ENCODE measurements around the gene PHRF1. TPM values are rescaled to one million over a fixed set of nuclear protein-coding genes. Genes with fewer than 3 reads are reported as not detected.

PHRF1 gene
- total RNA-seq (2022) (42.3 and 43.2 TPM in 2 replicates), Bru-seq, nascent RNA (percentile 74 among the genes with signal in this experiment), BruChase-seq, experiment 1, labeled RNA remaining after a 6-hour chase (percentile 86 among the genes with signal in this experiment), BruChase-seq, experiment 2, labeled RNA remaining after a 2-hour chase (percentile 86 among the genes with signal in this experiment)
- long read RNA-seq, full-length matches to known transcripts, result 7 of 29 reads
- long read RNA-seq, partial matches to known transcripts, result 18 of 29 reads
- long read RNA-seq, other reads (novel, unspliced or antisense), result 4 of 29 reads

GRCh38 chr11:575996-576768, at the start of gene PHRF1:
PHRF1 (plus strand) TSS chr11:576470; CDS start chr11:581513, 5,043 bp downstream.
- H3K9me3 Mint-ChIP-seq (ENCODE audit: low read depth, unreplicated experiment), result no peaks in the 10 kb centered on the region
- BruUV-seq (replicated peaks), result no TSS peak
- intact Hi-C loops (cut with micrococcal nuclease; ENCODE audit: unreplicated experiment), result no loop called here
- TF ChIP-seq, protein P1, sequence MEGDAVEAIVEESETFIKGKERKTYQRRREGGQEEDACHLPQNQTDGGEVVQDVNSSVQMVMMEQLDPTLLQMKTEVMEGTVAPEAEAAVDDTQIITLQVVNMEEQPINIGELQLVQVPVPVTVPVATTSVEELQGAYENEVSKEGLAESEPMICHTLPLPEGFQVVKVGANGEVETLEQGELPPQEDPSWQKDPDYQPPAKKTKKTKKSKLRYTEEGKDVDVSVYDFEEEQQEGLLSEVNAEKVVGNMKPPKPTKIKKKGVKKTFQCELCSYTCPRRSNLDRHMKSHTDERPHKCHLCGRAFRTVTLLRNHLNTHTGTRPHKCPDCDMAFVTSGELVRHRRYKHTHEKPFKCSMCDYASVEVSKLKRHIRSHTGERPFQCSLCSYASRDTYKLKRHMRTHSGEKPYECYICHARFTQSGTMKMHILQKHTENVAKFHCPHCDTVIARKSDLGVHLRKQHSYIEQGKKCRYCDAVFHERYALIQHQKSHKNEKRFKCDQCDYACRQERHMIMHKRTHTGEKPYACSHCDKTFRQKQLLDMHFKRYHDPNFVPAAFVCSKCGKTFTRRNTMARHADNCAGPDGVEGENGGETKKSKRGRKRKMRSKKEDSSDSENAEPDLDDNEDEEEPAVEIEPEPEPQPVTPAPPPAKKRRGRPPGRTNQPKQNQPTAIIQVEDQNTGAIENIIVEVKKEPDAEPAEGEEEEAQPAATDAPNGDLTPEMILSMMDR (IDR thresholded peaks at IDR 0.05; ENCODE audit: unreplicated experiment), result no peak
- peaks cover 16% of the 10 kb centered on the region for H3K27me3 Mint-ChIP-seq (ENCODE audit: unreplicated experiment)
- H3K27ac Mint-ChIP-seq (ENCODE audit: unreplicated experiment), result peak within 1 kb of the TSS; percentile 98
- DNase-seq, result peak; percentile 96
- peak within 1 kb of the TSS; percentile 87 for H3K4me3 Mint-ChIP-seq (ENCODE audit: low read depth, unreplicated experiment)
- H3K4me1 Mint-ChIP-seq (ENCODE audit: low read depth, unreplicated experiment), result peaks cover 36% of the 10 kb centered on the region
- CTCF ChIA-PET, result interaction anchor here (0.6 to 0.8 kb wide), 5 partner anchors 15 to 199 kb away, joined by 3 to 4 read pairs (median 3); partner anchors contain the start of gene IRF7
- H3K36me3 Mint-ChIP-seq (ENCODE audit: insufficient read depth, unreplicated experiment), result peaks cover 38% of the 10 kb centered on the region

DNA sequence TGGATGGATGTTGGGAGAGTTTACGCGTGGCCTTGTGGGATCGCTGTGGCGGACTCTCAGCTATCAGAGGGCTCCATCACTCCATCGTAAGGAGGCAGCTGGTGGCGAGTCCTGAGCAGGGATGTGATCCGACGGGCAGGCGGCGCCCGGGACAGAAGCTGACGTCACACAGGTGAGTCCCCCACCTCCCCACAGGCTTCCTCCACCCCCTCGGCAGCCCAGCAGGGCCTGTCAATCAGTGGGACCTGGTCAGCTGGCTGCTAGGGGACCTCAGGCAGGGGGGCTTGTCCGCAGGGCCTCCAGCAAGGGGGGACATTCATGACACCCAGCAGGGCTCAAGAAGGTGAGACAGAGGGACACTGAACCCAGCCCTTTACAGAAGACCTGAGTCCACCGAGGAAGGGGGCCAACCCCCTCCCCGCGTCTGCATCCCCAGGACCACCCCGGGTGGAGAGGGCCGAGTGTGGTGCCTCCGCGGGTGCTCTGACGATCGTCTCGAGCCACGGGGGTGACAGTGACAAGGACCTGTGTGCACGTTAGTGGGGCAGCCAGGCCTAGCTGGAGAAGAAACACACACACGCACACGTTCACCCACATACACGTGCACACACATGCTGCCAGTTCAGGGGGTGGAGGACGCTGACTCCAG, 48.0 kb upstream of the PHRF1 start:
- Mint-ChIP-seq H3K27ac (ENCODE audit: unreplicated experiment) (no peak overlapping the region), H3K9me3 (ENCODE audit: low read depth, unreplicated experiment) (peaks cover 2% of the 10 kb centered on the region), H3K36me3 (ENCODE audit: insufficient read depth, unreplicated experiment) (peaks cover 12% of the 10 kb centered on the region), H3K4me3 (ENCODE audit: low read depth, unreplicated experiment) (no peak overlapping the region), H3K4me1 (ENCODE audit: low read depth, unreplicated experiment) (no peaks in the 10 kb centered on the region), H3K27me3 (ENCODE audit: unreplicated experiment) (no peaks in the 10 kb centered on the region)
- BruUV-seq (replicated peaks), result no TSS peak
- CTCF ChIA-PET, result no interaction called here
- DNase-seq, result no peak
- intact Hi-C loops (cut with micrococcal nuclease; ENCODE audit: unreplicated experiment), result no loop called here
- TF ChIP-seq, protein P1 (IDR thresholded peaks at IDR 0.05; ENCODE audit: unreplicated experiment), result no peak

DNA sequence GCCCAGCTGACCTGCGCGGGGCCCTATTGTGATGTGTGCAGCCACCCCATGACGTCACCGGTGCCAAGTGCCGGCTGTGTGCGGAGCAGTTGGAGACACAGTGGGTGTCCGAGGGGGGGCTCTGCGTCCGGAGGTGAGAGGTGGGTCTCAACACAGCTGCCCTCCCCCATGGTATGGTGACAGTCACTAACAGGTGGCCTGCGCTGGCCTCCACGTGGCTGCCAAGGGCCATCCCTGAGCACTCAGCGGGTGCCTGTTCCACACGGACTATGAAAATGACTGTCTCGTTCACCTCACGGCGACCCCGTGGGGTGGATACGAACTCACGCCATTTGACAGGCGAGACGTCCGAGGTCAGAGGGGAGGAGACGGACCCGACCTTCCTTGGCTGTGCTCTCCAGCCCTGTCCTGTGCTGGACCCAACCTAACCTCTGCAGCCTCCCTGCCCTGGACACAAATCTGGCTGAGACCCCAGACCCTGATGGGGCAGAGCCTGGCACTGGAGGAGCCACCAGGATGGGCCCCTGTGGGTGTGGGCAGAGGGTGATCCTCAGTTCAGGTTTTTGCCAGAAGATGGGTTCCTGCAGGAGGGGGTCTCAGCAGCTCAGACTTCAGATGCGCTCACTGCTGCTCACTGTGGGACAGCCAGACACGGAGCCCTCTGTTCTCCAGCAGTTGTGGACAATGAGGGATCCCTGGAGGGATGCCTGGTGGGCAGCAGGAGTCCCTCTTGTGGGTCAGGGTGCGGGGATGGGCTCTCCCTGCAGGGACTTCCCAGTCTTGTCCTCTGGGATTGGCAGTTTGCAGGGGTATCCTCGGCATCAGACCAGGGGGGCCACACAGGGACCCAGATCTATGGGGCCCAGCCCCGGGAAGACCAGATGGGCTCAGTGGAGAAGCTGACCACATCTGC, 47.2 kb upstream of the PHRF1 start:
- Mint-ChIP-seq H3K27ac (ENCODE audit: unreplicated experiment) (no peak overlapping the region), H3K36me3 (ENCODE audit: insufficient read depth, unreplicated experiment) (peaks cover 18% of the 10 kb centered on the region), H3K4me3 (ENCODE audit: low read depth, unreplicated experiment) (no peak overlapping the region), H3K27me3 (ENCODE audit: unreplicated experiment) (no peaks in the 10 kb centered on the region), H3K4me1 (ENCODE audit: low read depth, unreplicated experiment) (no peaks in the 10 kb centered on the region), H3K9me3 (ENCODE audit: low read depth, unreplicated experiment) (peaks cover under 1% of the 10 kb centered on the region)
- intact Hi-C loops (cut with micrococcal nuclease; ENCODE audit: unreplicated experiment), result no loop called here
- no peak for DNase-seq
- TF ChIP-seq, protein P1 (IDR thresholded peaks at IDR 0.05; ENCODE audit: unreplicated experiment), result no peak
- no TSS peak for BruUV-seq (replicated peaks)
- CTCF ChIA-PET, result no interaction called here

Measured in Calu3 (cell line).